Stimulated activated effector memory CD8-positive, alpha-beta T cell treated with anti-CD3 and anti-CD28 coated beads, Interleukin-12 subunit alpha, Interleukin-12 subunit beta, amount 100 ng/mL, for 72 hours (primary cell): Measurements from ENCODE around the gene HOXC4.
"Not testable (repeated sequence)": the region's sequence is repeated elsewhere in the genome, so short reads cannot be mapped to it uniquely, and the experiment has no call there.

ENCODE experiments used
- ATAC-seq: fragments of 150-1000 bp; cut with Tn5 transposase; 2 replicates; pipeline ENCODE4 v1.10.0; 2021
- DNase-seq, 2 donors: peaks; one replicate each; pipeline ENCODE4 v3.0.0; 2021 to 2022; ENCODE audit warnings: low spot score in 2 of 2
- H3K27ac Mint-ChIP-seq: one replicate; pipeline ENCODE4 v1.8.0; 2022; ENCODE audit warnings: mild to moderate bottlenecking, mixed read lengths
- H3K36me3 Mint-ChIP-seq: one replicate; pipeline ENCODE4 v1.8.0; 2022; ENCODE audit warnings: mild to moderate bottlenecking, mixed read lengths
- H3K4me1 Mint-ChIP-seq: one replicate; pipeline ENCODE4 v1.8.0; 2022; ENCODE audit warnings: mixed read lengths
- H3K4me3 Mint-ChIP-seq: one replicate; pipeline ENCODE4 v1.8.0; 2022; ENCODE audit warnings: mild to moderate bottlenecking, mixed read lengths
- H3K9me3 Mint-ChIP-seq: one replicate; pipeline ENCODE4 v1.8.0; 2022; ENCODE audit warnings: mixed read lengths

The HOXC4 gene

GRCh38 chr12:54100588-54100987 lies 47.0 kb downstream of the HOXC4 start:
- not testable (repeated sequence) for H3K36me3 Mint-ChIP-seq, DNase-seq, H3K4me3 Mint-ChIP-seq, H3K4me1 Mint-ChIP-seq, H3K9me3 Mint-ChIP-seq, H3K27ac Mint-ChIP-seq, ATAC-seq

- H3K27ac Mint-ChIP-seq, DNase-seq, H3K4me1 Mint-ChIP-seq, H3K9me3 Mint-ChIP-seq, H3K4me3 Mint-ChIP-seq, ATAC-seq, H3K36me3 Mint-ChIP-seq: not testable (repeated sequence)
Observed at GRCh38 chr12:54102223-54102622, 48.6 kb downstream of the HOXC4 start.

DNA sequence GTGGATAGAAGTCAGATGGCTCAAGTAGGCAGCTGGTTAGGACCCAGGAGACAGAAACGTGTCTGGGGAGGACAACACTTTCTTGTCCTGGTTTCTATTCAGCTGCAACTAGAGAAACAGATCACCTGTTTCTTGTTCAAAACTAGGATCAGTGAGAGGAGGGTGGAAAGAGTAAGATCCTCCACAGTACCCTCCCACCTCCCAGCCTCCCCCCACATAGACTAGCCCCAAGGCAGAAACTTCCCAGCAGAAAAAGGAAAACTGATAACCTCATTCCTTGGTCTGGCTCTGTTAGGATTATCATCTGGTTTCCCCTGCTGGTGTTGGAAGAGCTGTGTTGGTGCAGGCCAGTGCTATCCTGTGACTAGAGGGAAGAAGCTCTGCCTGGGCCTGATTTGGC lies 50.2 kb downstream of the HOXC4 start:
- not testable (repeated sequence) for DNase-seq, H3K4me1 Mint-ChIP-seq, H3K9me3 Mint-ChIP-seq, H3K36me3 Mint-ChIP-seq, ATAC-seq, H3K4me3 Mint-ChIP-seq, H3K27ac Mint-ChIP-seq
